Stomach (tissue), 9 donors: Measurements from ENCODE around the gene ERFL. TPM values are rescaled to one million over a fixed set of nuclear protein-coding genes. Genes with fewer than 3 reads are reported as not detected.

Source experiments
- DNase-seq, 2 donors: peaks; one replicate each; pipeline versions ENCODE4 v3.0.0 to v3.0.0-alpha.2; 2013 to 2019
- H3K27ac ChIP-seq, 5 donors: fragments of 200-600 bp in 4 of 5; sonication (generic) in 4 of 5; one replicate each; pipeline ENCODE4 v1.5.1; 2013 to 2019; ENCODE audit warnings: mild to moderate bottlenecking in 1 of 5, moderate library complexity in 1 of 5
- H3K27me3 ChIP-seq, 3 donors: fragments of 200-600 bp; sonication (generic); one replicate each; pipeline ENCODE4 v1.5.1; 2017 to 2019; ENCODE audit warnings: mixed run types in 1 of 3
- H3K36me3 ChIP-seq, 4 donors: fragments of 200-600 bp; sonication (generic); 1 replicate in 3 of 4; 2 replicates in 1 of 4; pipeline ENCODE4 v1.5.1; 2016 to 2019
- H3K4me1 ChIP-seq, 4 donors: fragments of 200-600 bp; sonication (generic); one replicate each; pipeline ENCODE4 v1.5.1; 2016 to 2019
- H3K4me3 ChIP-seq, 4 donors: fragments of 200-600 bp; sonication (generic) in 3 of 4; one replicate each; pipeline ENCODE4 v1.5.1; 2016 to 2019; ENCODE audit warnings: mild to moderate bottlenecking in 1 of 4
- H3K9me3 ChIP-seq, 4 donors: fragments of 200-600 bp; sonication (generic); one replicate each; pipeline ENCODE4 v1.5.1; 2016 to 2019
- EP300 ChIP-seq: sonication (generic); formaldehyde crosslinking; IDR thresholded peaks from one replicate; pipeline ENCODE4 v1.6.1; 2017; ENCODE audit warnings: antibody characterized with exemption
- POLR2A ChIP-seq, 4 donors: fragments of 450-650 bp; IDR thresholded peaks; one replicate each; pipeline ENCODE4 v1.6.1; 2016; ENCODE audit warnings: antibody characterized with exemption in 4 of 4, control low read depth in 2 of 4, mild to moderate bottlenecking in 1 of 4, moderate library complexity in 1 of 4
- POLR2AphosphoS5 ChIP-seq, 3 donors: sonication (generic); formaldehyde crosslinking; IDR thresholded peaks; one replicate each; pipeline ENCODE4 v1.6.1; 2016; ENCODE audit warnings: antibody characterized with exemption in 3 of 3
- WGBS, 5 donors: extraction: QIAGEN DNeasy Blood & Tissue Kit in 3 of 5; methylation state at CpG; one replicate each; pipeline versions ENCODE4 v1.1.5 to v1.1.7; 2013 to 2018; 5-methylcytosine and 5-hydroxymethylcytosine counted together
- intact Hi-C: fragments of 100-400 bp; cut with DNase I; formaldehyde crosslinking; loops from one replicate; pipeline ENCODE4 v1.15.1; 2023; ENCODE audit warnings: low total_unique reads
- polyA plus RNA-seq, 3 donors: library from polyadenylated mRNA; stranded (reverse); fragments of 200-250 nt; gene quantifications; one replicate each; pipeline ENCODE4 v1.2.3, GENCODE V29; 2013
- total RNA-seq, 5 donors: library from RNA; depleted of rRNA; stranded (reverse); fragments of >200 nt; gene quantifications; one replicate each; pipeline versions ENCODE4 v1.1.0 to v1.2.3, GENCODE V29; 2014 to 2016
- TF ChIP-seq, protein P1 (sequence below), 7 experiments: fragments of 450-650 bp in 4 of 7; fragments of 200-600 bp in 3 of 7; sonication (generic) in 3 of 7; IDR thresholded peaks; one replicate each; pipeline ENCODE4 v1.5.1; 2016 to 2019; ENCODE audit warnings: antibody characterized with exemption in 7 of 7, control low read depth in 2 of 7, mild to moderate bottlenecking in 1 of 7
- donor health status: healthy with polysubstance abuse.
- donor health status: Bipolar disorder and iron deficiency.
- donor health status: healthy.

The ERFL gene
- total and polyA plus RNA-seq, 8 donors = 0.25 TPM; not detected in 7

DNA sequence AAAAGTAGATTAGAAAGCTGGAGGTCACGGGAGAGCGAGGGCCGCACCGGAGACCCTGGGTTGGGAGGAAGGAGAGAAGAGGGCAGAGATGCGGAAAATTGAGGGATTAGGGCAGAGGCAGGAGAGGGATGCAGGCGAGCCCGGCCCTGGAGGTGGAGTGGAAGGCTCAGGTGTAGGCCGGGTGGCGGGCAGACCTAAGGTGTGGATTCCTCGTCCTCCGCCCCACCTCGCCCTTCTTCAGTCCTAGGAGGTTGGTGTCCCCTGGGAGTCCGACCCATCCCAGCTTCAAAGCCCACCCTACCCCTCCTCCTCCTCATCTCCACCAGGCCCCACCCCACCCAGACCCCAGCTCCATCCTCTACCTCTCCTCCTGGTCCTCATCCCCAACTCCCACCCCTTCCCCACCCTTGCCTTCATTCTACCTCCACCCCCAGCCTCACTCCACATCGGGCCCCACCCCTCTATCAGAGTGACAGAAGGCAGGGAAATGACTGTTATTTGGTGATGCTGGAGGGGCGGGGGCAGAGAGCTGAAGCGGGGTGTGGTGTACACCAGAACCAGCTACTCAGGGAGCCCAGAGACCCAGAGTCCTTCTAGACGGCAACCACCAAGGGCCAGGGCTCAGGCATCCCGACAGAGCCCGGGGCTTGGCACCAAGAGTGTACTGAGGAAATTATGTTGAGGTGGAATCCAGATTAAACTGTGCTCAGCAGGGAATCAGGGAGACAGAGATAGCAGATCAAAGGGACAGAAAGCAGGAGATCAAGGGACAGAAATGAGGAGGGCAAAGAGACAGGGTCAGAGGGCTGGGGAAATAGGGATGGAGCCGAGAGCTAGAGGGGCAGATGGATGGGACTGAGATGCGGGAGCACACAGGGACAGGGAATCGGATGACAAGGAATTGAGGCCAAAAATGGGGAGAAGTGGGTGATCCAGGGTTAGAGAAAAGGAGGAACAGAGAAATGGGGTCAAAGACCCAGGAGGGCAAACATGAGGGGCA is 6.4 kb downstream of the ERFL start:
- Histone ChIP-seq H3K36me3 (no peaks in the 10 kb centered on the region), H3K9me3 (no peaks in the 10 kb centered on the region), H3K4me3 (no peak overlapping the region), H3K27me3 (peaks cover 14 to 99% (median 80%) of the 10 kb centered on the region in 3 donors), H3K27ac (no peak overlapping the region), H3K4me1 (peaks cover 0 to 6% (median 2%) of the 10 kb centered on the region in 4 donors)
- intact Hi-C loops = no loop called here
- DNase-seq = no peak
- WGBS, 5 donors = 18 to 24% (median 22%) methylated on average over 19 to 22 of the region's 22 CpGs
- TF ChIP-seq, protein P1, sequence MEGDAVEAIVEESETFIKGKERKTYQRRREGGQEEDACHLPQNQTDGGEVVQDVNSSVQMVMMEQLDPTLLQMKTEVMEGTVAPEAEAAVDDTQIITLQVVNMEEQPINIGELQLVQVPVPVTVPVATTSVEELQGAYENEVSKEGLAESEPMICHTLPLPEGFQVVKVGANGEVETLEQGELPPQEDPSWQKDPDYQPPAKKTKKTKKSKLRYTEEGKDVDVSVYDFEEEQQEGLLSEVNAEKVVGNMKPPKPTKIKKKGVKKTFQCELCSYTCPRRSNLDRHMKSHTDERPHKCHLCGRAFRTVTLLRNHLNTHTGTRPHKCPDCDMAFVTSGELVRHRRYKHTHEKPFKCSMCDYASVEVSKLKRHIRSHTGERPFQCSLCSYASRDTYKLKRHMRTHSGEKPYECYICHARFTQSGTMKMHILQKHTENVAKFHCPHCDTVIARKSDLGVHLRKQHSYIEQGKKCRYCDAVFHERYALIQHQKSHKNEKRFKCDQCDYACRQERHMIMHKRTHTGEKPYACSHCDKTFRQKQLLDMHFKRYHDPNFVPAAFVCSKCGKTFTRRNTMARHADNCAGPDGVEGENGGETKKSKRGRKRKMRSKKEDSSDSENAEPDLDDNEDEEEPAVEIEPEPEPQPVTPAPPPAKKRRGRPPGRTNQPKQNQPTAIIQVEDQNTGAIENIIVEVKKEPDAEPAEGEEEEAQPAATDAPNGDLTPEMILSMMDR (IDR thresholded peaks at IDR 0.05) = no peak
- TF ChIP-seq POLR2AphosphoS5 (IDR thresholded peaks at IDR 0.05) (no peak), EP300 (no peak), POLR2A (IDR thresholded peaks at IDR 0.05) (no peak)

DNA sequence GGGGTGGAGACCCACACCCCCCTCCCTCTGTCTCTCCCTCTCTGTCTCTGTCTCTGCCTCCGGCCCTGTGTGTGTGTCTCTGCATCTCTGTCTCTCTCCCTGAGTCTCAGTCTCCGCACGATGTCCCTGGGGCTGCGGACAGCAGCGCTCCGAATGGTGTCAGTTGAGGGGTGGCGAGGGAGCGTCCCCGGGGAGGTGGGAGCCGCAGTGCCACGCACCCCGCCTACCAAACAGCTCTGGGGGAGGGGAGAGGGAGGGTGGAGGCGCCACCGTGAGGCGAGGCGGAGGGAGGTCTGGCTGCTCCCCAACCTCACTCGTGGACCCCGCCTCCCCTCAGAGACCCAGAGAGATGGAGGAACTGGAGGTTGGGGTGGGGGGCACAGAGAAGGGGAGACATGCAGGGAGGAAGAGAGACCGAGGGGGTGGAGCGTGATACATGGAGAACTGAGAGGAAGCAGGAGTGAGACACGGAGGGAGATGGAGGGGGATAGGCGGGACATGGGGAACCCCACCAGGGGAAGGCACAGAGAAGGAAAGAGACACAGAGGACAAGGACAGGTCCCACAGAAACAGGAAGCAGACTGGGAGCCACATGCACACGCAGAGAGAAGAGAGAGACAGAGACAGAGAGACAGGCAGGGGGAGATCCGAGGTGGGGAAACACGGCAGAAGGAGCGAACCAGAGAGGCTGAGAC is 7.2 kb downstream of the ERFL start:
- Histone ChIP-seq H3K27ac (no peak overlapping the region), H3K4me1 (peaks cover 0 to 6% (median 2%) of the 10 kb centered on the region in 4 donors), H3K27me3 (peaks cover 14 to 99% (median 78%) of the 10 kb centered on the region in 3 donors), H3K4me3 (no peak overlapping the region), H3K36me3 (no peaks in the 10 kb centered on the region), H3K9me3 (no peaks in the 10 kb centered on the region)
- DNase-seq = no peak
- TF ChIP-seq EP300 = no peak
- WGBS, 5 donors = 8 to 16% (median 14%) methylated on average over 19 to 26 of the region's 26 CpGs
- intact Hi-C loops = no loop called here

DNA sequence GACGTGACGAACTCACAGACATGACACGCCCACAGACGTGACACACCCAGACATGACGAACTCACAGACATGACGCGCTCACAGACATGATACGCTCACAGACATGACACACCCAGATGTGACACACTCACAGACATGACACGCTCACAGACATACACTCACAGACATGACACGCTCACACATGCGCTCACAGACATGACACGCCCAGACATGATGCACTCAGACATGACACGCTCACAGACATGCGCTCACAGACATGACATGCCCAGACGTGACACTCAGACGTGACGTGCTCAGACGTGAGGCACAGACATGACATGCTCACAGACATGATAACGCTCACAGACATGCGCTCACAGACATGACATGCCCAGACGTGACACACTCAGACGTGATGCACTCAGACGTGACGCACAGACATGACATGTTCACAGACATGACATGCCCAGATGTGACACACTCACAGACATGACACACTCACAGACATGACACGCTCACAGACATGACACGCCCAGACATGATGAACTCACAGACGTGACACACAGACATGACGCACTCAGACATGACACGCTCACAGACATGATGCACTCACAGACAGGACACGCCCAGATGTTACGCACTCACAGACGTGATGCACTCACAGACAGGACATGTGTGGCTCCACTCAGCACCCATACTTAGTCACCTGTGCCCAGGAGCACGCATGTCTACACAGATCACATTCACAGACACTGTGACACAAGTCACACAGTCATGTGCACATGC is 8.1 kb downstream of the ERFL start:
- Histone ChIP-seq H3K36me3 (no peaks in the 10 kb centered on the region), H3K27me3 (peaks cover 14 to 99% (median 80%) of the 10 kb centered on the region in 3 donors), H3K4me1 (peaks cover 0 to 14% (median 8%) of the 10 kb centered on the region in 4 donors), H3K4me3 (no peak overlapping the region), H3K27ac (no peak overlapping the region), H3K9me3 (no peaks in the 10 kb centered on the region)
- DNase-seq = no peak
- intact Hi-C loops = no loop called here
- 82 to 91% (median 87%) methylated on average over 29 to 33 of the region's 33 CpGs for WGBS, 5 donors
- TF ChIP-seq POLR2AphosphoS5 (IDR thresholded peaks at IDR 0.05) = no peak
- TF ChIP-seq POLR2A (IDR thresholded peaks at IDR 0.05) = no peak
- no peak for TF ChIP-seq EP300
- TF ChIP-seq, protein P1 (IDR thresholded peaks at IDR 0.05) = no peak

DNA sequence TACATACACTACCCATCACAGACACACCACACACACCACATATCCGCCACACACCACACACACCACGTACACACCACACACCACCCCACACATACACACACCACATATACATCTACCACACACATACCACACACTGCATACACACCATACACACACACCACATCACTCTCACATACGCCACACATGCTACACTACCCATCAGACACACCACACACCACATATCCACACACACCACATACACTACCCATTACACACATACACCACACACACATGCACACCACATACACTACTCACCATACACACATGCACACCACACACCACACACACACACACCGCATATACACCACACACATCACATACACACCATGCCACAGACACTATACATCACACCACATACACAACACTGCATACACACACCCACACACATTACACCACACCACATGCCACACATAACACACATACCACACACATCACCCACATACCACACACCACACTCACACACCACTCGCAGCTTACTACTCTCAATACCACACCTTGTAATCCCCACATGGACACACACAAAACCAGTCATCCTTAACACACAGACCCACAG is 9.5 kb downstream of the ERFL start:
- Histone ChIP-seq H3K36me3 (no peaks in the 10 kb centered on the region), H3K4me3 (no peak overlapping the region), H3K9me3 (no peaks in the 10 kb centered on the region), H3K27ac (no peak overlapping the region), H3K4me1 (peaks cover 0 to 17% (median 14%) of the 10 kb centered on the region in 4 donors), H3K27me3 (peaks cover 14 to 98% (median 80%) of the 10 kb centered on the region in 3 donors)
- no peak for DNase-seq
- intact Hi-C loops = no loop called here
- no peak for TF ChIP-seq POLR2A (IDR thresholded peaks at IDR 0.05)
- WGBS, 5 donors = 86 to 95% (median 93%) methylated on average over 5 of the region's 5 CpGs
